RWPE2 (cell line): Measurements from ENCODE around the gene LMNA.

Experiments
- ATAC-seq: fragments of 200-7000 bp; cut with Tn5 transposase; 3 replicates; pipeline ENCODE4 v1.9.1; 2021; ENCODE audit warnings: low read depth
- DNase-seq: peaks from one replicate; pipeline ENCODE4 v3.0.0-alpha.2; 2020; ENCODE audit warnings: low spot score
- H3K27ac ChIP-seq: fragments of 450-650 bp; 2 replicates; pipeline ENCODE4 v1.5.1; 2017; ENCODE audit warnings: mild to moderate bottlenecking; ENCODE audit not compliant: poor library complexity, severe bottlenecking
- H3K27me3 ChIP-seq: fragments of 250-450 bp; sonication (Bioruptor Pico); 2 replicates; pipeline ENCODE4 v1.5.1; 2021; ENCODE audit warnings: mild to moderate bottlenecking, moderate library complexity; ENCODE audit not compliant: insufficient read depth, poor library complexity, severe bottlenecking
- H3K36me3 ChIP-seq: fragments of 250-450 bp; sonication (Bioruptor Pico); 2 replicates; pipeline ENCODE4 v1.5.1; 2020; ENCODE audit warnings: low read depth, mild to moderate bottlenecking, moderate library complexity
- H3K4me1 ChIP-seq: fragments of 250-450 bp; sonication (Bioruptor Pico); 2 replicates; pipeline ENCODE4 v1.5.1; 2021; ENCODE audit warnings: mild to moderate bottlenecking, moderate library complexity; ENCODE audit not compliant: insufficient read depth, poor library complexity, severe bottlenecking
- H3K4me3 ChIP-seq: fragments of 250-450 bp; sonication (Bioruptor Pico); 2 replicates; pipeline ENCODE4 v1.5.1; 2021; ENCODE audit warnings: mild to moderate bottlenecking, moderate library complexity; ENCODE audit not compliant: severe bottlenecking
- H3K9me3 ChIP-seq: fragments of 250-450 bp; sonication (Bioruptor Pico); 2 replicates; pipeline ENCODE4 v1.5.1; 2021; ENCODE audit warnings: mild to moderate bottlenecking, moderate library complexity; ENCODE audit not compliant: severe bottlenecking
- TF ChIP-seq, protein P1 (sequence below): fragments of 450-650 bp; IDR thresholded peaks from one replicate; pipeline ENCODE4 v1.5.1; 2017; ENCODE audit warnings: mild to moderate bottlenecking, moderate library complexity; ENCODE audit not compliant: poor library complexity, severe bottlenecking

Gene LMNA

DNA sequence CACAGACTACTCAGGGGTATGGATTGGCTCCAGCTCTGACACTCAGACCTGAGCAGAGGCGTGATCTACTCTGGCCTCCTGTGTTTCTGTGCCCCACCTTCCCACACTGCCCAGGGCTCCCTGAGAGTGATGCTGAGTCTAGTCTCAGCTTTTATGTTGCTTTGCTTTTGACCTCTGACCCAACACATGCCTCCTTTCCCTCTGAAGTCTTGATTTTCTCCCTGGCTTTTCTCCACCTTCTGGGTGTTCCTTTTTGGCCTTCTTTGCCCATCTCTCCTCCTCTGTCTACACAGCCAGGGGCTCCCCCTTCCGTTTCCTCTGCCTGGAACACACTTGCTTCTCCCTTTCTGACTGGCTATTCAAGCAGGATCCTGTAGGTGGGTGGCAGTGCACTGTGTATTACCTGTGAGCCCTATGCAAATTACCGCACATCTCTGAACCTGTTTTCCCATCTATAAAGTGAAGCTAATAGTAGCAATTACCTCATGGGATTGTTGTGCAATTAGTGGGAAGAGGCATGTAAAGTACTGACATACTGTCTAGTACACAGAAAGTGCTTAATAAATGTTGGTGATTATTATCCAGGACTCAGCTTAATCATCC lies 18.5 kb upstream of the LMNA start:
- no peaks in the 10 kb centered on the region for H3K27me3 ChIP-seq
- TF ChIP-seq, protein P1, sequence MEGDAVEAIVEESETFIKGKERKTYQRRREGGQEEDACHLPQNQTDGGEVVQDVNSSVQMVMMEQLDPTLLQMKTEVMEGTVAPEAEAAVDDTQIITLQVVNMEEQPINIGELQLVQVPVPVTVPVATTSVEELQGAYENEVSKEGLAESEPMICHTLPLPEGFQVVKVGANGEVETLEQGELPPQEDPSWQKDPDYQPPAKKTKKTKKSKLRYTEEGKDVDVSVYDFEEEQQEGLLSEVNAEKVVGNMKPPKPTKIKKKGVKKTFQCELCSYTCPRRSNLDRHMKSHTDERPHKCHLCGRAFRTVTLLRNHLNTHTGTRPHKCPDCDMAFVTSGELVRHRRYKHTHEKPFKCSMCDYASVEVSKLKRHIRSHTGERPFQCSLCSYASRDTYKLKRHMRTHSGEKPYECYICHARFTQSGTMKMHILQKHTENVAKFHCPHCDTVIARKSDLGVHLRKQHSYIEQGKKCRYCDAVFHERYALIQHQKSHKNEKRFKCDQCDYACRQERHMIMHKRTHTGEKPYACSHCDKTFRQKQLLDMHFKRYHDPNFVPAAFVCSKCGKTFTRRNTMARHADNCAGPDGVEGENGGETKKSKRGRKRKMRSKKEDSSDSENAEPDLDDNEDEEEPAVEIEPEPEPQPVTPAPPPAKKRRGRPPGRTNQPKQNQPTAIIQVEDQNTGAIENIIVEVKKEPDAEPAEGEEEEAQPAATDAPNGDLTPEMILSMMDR: no peak
- no peaks in the 10 kb centered on the region for H3K9me3 ChIP-seq
- H3K4me1 ChIP-seq: peaks cover 24% of the 10 kb centered on the region
- no peaks in the 10 kb centered on the region for H3K36me3 ChIP-seq
- peak overlapping the region; percentile 51 for H3K27ac ChIP-seq
- no peak overlapping the region for H3K4me3 ChIP-seq
- DNase-seq (no peak), ATAC-seq (peak; percentile 45)

DNA sequence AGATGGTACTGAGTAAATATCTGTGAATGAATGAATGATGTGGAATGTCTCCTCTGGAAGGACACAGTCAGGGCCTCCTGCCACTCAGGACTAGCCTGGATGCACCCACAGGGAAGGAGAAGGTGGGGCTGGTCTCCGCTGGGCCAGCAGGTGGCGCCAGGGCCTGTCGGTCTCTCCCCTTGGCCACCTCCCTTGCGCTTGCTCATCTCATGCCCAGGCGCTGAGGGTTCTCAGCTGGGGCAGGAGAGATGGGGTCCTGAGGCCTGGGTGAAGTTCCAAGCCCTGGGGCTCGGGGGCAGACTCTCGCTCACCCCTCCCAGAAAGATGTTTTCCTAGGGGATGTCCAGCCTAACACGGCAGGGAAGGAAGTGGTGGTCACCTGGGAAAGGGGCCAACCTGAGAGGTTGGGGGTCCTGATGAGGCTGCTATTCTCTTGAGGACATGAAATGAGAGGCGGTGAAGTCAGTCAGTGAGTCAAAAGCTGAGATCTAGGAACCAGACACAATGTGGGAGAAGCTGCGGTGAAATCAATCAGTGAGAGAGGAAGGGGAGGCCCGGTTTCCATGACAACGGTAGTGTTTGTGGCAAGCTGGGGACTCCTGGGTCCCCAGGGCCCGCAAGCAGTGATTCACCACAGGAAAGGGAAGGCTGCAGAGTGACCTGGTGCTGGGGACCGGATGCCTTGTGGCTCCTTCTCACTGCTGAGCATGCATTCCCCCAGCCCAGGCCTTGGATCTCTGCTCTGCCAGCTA lies 17.7 kb upstream of the LMNA start:
- H3K4me3 ChIP-seq: no peak overlapping the region
- peak; percentile 84 for DNase-seq
- H3K27ac ChIP-seq: peak overlapping the region; percentile 51

DNA sequence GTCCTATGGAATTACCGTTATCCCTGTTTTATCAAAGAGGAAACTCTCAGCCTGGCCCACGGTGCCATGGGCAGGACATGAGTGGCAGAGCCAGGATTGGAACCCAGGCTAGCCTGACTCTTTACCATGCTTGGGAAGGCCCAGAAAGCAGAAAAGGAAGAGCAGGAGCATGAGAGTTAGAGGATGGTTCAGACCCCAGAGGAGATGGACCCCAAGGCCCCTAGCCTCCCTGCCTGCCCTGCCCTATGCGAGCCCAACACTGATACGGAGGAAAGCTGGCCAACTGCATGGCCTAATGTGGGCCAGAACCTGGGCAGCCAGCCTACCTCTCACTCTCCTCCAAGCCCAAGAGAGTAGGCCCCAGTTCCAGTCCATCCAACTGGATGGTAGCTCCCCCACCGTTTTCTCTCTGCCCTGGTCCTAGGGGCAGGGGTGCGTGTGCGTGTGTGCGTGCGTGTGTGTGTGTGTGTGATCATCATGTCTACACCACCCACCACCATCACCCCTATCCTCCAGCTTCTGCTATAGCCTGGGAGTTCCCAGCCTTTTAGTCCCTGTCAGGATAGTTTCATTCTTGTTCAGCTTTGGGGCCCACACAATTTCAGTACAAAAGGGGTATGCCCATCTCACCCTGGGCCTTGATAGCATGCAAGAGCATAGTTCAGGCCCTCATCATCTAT lies 16.9 kb upstream of the LMNA start:
- TF ChIP-seq, protein P1: no peak
- no peaks in the 10 kb centered on the region for H3K9me3 ChIP-seq
- H3K27me3 ChIP-seq: no peaks in the 10 kb centered on the region
- no peaks in the 10 kb centered on the region for H3K36me3 ChIP-seq
- DNase-seq (no peak), ATAC-seq (no peak)
- H3K27ac ChIP-seq: peak overlapping the region; percentile 51
- no peak overlapping the region for H3K4me3 ChIP-seq
- peaks cover 23% of the 10 kb centered on the region for H3K4me1 ChIP-seq

More for the DNA sequence above, 17.7 kb upstream of the LMNA start:
- peak; percentile 93 for ATAC-seq
- TF ChIP-seq, protein P1: peak; percentile 96
- Histone ChIP-seq H3K36me3 (no peaks in the 10 kb centered on the region), H3K9me3 (no peaks in the 10 kb centered on the region), H3K27me3 (no peaks in the 10 kb centered on the region), H3K4me1 (peaks cover 23% of the 10 kb centered on the region)

DNA sequence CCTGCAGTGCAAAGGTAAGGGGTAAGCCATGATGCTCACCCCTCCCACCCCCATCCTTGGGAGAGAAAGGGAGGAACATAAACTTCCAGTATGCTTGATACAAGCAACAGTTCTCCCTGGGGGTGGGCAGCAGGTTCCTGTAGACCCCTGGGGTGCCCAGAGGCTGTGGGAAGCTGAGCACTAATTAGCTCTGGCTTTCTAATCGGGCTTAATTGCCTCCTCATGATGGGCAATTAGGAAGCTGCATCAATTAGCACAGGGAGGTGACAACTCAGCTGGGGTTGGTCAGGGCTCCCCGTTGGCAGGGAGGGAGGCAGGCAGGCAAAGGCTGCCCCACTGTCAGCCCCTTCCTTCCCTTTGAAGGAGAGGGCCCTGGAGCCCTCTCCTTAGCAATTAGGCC lies 15.7 kb upstream of the LMNA start:
- H3K4me3 ChIP-seq: no peak overlapping the region
- TF ChIP-seq, protein P1: no peak
- no peak for DNase-seq
- no peak overlapping the region for H3K27ac ChIP-seq
- H3K4me1 ChIP-seq: peaks cover 32% of the 10 kb centered on the region
- no peaks in the 10 kb centered on the region for H3K36me3 ChIP-seq
- H3K9me3 ChIP-seq: no peaks in the 10 kb centered on the region
- ATAC-seq: no peak
- no peaks in the 10 kb centered on the region for H3K27me3 ChIP-seq
